HG03439 (cell line): ENCODE results near the gene STXBP5.

Experiments used
- ATAC-seq: cut with Tn5 transposase; IDR thresholded peaks from one replicate; pipeline ENCODE4 v1.9.1; 2021; ENCODE audit warnings: mild to moderate bottlenecking, moderate library complexity; ENCODE audit not compliant: unreplicated experiment

Gene STXBP5

DNA sequence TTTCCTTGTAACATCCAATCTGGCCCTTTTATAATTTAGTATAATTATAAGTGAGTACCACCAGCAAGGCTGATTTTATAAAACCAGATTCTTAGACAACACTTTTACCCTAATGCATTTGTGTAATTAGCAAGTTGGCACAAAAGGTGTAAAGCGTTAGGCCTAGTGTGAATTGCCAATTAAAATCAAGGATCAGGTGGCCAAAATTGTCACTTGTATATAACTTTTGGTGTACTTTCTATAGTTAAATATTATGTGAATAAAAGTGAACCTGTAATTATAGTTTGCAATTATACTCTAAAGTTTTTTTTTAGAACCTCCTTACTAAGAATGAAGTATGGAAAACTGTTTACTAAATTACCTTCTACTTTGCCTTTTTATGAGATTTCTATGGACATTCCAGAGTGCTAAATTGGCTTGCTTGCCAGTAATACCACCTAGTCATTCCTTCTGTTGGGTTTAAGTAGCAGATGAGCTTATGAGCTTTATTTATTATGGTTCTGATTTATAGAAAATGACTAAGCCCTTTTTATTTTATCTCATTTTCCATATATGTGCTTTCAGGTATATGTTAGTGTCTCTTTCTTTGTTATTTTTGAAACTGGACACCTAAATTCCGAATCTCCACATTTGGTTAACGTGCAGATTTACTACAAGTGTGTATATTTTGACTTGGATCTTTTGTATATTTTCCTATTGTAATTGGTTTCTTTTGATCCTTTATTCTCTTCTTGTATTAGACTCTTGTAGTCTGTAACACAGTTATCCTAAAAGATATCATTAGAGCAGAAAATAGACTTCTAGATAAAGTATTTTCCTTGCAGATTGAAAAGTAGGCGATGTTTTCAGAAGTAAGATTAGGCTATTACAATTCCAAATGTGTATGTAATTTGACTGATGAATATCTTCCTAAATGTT lies 3.9 kb downstream of the STXBP5 start:
- no peak for ATAC-seq

- ATAC-seq = no peak
These were observed 5.7 kb downstream of the STXBP5 start for GRCh38 chr6:147209762-147210449.

- no peak for ATAC-seq
These were observed 7.1 kb downstream of the STXBP5 start for GRCh38 chr6:147211349-147211748.

DNA sequence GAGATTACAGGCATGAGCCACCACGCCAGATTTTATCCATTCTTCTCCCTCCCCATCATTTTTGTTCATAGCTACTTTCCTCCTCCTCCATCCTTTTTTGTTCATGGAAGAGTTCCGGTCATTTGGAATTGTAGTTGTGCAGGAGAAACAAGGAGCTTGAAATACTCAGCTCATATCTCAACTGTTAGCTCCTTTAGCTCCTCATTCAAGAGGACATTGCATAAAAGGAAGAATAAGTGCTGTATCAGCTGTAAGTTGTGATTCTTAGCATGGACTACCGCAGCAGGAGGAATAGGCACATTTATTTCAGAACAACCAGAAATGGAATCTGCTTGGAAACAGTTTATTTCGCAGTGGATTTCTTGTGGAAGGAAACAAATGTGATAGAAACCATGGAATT lies 7.6 kb downstream of the STXBP5 start:
- no peak for ATAC-seq

GRCh38 chr6:147212622-147213021 lies 8.4 kb downstream of the STXBP5 start:
- ATAC-seq = no peak

DNA sequence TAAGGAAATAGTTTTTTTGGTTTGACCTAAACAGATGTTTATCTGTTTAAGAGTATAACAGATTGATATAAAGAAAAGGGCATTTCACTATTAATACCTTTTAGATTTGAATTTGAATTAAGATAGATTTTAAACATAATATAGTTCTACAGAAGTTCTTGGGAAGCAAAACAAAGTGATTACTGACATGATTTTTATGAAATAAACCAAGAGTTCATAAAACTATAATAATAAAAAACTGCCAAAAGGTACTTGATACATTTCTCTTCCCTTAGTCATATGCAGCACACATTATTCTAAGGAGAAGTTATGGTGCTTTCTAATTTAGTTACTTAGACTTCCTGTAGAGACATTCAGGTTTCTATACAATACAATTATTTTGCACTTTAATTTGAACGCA lies 9.6 kb downstream of the STXBP5 start:
- no peak for ATAC-seq

DNA sequence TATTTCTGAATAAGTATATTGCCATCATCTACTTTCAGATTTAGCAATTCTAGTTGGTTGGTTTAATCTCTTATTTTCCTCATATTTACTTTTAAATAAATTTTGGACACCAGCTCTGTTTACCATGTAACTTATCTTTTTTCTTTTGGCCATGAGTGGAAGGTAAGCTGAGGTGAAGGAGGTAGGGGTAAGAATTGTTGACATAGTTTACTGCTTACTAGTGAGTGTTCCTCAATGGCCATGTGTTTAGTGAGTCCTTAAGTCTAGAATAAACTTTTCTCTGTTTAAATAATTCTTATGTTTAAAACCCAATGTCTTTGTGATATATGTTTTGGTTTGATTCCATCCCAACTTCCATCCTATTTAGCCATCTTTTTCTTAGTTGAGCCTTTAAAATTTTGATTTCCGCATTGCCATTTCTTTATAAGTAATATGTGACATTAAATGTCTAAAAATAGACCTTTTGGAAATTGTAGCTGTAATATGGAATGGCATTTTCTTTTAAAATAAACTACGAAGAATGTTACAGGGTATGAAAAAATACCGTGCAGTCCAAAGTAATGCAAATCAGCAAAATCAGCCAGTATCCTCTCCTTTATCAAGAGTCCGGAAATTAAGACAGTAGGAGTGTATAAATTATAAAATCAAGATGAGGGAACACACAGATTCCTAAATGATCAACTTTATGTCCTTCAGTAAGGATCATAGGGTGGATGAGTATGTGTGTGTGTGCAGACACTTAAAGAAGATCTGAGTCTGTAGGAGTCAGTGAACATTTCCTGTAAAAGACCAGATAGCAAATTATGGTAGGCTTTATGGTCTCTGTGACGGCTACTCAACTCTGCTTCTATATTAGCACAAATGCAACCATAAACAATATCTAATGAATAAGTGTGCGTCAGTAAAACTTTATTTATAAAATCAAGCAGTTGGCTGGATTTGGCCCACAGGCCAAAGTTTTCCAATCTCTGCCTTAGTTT lies 10.3 kb downstream of the STXBP5 start:
- ATAC-seq = no peak

- ATAC-seq = no peak
These were observed 12.7 kb downstream of the STXBP5 start for GRCh38 chr6:147216915-147217314.

DNA sequence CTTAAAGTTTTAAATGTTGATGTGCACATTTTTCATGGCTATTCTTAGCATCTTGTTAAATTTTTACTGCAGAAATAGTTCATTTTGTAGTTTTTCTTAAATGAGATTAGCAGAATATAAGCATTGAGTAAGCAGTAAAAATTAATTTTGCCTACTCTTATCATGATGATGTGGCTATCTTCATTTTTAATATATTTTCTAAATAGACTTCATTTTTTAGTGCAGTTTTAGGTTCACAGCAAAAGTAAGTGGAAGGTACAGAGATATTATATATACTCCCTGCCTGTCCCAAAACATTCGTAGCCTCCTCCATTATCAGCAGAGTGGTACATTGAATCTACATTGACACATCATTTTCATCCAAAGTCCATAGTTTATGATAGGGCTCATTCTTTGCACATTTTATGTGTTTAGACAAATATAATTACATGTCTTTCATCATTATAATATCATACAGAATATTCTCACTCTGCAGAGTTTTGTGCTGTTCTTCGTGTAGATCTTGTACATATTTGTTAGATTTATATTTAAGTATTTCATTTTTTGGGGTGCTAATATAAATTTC lies 13.7 kb downstream of the STXBP5 start:
- ATAC-seq = no peak

DNA sequence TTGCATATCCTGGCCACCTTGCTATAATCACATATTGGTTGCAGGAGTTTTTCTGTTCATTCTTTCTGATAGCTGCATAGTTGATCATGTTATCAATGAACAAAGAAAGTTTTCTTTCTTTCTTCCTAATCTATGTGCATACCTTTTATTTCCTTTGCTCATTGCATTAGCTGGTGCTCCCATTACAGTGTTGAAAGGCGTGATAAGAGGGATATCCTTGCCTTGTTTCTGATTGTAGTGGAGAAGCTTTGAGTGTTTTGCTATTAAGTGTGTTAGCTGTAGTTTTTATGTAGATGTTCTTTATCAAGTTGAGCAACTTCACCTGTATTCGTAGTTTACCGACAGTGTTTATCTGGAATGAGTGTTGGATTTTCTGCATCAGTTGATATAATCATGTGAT lies 14.6 kb downstream of the STXBP5 start:
- ATAC-seq = no peak

- no peak for ATAC-seq
These were observed 15.2 kb downstream of the STXBP5 start for GRCh38 chr6:147219463-147219862.

- no peak for ATAC-seq
These were observed 16.1 kb downstream of the STXBP5 start for GRCh38 chr6:147220345-147220744.

GRCh38 chr6:147221739-147222138 lies 17.5 kb downstream of the STXBP5 start:
- ATAC-seq = no peak

DNA sequence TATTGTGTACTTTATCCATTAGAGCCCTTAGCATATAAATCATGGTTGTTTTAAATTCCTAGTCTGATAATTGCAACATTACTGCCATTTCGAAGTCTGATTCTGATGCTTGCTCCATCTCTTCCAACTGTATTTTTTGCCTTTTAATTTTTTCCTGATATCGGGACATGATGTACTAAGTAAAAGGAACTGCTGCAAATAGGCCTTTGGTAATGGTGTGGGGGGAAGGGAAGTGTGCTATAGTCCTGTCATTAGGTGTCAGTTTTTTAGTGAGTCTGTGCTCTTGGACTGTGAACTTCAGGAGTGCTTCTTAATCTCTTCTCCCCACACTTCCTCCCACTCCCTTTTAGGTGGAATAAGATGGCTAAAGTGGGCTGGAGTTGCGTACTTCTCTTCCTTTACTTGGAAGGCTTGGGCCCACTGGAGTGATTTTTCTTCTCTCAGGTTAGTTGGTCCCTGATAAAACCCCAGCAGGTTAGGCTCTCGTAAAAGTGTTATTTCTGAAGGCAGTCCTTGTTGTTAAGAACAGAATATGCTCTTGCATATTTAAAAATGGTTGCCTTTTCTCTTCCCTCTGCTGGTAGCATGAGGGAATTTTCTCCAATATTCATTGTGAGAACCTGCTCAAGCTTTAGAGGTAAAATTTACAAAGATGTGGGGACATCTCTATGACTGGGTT lies 18.1 kb downstream of the STXBP5 start:
- no peak for ATAC-seq

- no peak for ATAC-seq
These were observed 19.5 kb downstream of the STXBP5 start for GRCh38 chr6:147223736-147224135.

DNA sequence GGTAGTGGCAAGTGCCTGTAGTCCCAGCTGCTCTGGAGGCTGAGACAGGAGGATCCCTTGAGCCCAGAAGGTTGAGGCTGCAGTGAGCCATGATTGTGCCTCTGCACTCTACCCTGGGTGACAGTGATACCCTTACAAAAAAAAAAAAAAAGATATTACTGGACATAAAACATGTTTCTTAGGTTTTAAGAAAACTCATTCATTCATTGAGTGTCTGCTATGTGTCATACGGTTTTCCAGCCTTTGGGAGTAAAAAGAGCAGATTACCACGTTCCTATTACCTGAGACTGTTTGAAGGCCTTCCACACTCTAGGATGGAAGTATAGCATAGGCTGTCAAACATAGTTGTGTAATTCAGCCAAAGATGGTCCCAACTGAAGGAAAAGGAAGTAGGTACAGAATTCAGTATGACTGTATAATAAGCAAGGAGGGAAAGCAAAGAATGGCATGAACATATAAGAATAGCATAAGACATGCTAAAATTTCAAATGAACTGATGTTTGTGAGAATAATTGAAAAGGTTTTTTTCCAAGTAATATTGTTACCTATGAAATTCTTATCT lies 22.0 kb downstream of the STXBP5 start:
- no peak for ATAC-seq

DNA sequence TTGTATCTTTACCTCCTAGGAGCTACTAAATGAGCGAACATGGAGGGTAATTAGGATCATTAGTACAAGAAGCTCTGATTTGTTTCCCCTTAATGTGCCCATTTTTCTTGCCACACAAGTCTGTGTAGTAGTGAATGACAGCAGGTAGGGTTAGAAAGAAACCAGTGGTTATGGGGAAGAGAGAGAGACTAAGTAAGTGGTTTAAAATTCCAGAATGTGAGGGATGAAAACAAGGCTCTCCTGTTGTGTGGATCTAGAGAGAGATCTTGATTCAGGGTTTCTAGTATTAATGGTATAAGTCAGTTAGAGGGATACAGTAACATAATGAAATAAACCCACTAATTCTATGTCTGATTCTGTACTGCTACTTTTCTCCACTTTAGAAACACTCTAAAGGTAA lies 22.7 kb downstream of the STXBP5 start:
- no peak for ATAC-seq

DNA sequence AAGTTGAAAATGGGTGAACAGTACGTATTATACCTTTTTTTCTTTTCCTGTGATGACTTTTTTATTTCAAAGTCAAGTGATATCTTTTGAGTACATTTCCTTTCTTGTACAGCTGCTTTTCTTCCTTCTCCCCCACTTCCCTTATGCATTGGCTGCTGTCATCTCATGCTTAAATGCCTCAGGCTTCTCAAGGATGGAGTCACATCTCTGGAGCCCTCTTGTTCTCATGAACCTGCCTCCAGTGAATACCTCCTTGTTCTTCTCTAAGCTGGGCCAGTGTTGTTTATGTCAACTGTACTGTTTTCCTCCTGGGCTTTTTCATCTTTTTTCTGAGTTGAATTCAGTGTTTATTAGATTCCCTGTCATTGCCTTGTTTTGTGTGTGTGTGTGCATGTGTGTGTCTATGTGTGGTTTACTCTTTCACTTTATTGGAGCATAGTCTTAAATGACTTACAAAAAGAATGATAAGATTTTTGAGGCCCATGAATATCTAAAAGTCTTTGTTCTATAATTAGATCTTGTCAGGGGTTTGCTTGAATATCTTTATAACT lies 23.6 kb downstream of the STXBP5 start:
- no peak for ATAC-seq

- no peak for ATAC-seq
These were observed 27.4 kb downstream of the STXBP5 start for GRCh38 chr6:147231589-147231988.

DNA sequence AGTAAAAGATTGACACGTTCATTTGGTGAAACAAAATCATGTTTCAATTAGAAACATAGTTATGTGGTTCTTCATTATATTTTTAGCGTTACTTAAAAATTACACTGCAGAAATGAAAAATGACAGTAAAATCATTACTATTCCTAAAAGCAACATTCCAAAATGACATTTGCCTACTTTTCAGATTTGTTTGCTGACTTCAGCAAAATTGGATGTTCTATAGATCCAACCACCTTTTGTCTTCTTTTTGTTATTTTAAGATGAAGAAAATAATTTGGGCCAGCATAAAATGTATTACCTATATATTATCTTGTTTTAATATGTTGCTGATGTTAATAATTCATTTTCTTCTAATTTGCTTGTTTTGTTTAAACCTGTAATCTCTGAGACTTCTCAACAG lies 30.5 kb downstream of the STXBP5 start:
- ATAC-seq = no peak
